ENCODE measurements around the gene SLC5A4.
"Not testable (repeated sequence)": the region's sequence is repeated elsewhere in the genome, so short reads cannot be mapped to it uniquely, and the experiment has no call there.

The SLC5A4 gene

DNA sequence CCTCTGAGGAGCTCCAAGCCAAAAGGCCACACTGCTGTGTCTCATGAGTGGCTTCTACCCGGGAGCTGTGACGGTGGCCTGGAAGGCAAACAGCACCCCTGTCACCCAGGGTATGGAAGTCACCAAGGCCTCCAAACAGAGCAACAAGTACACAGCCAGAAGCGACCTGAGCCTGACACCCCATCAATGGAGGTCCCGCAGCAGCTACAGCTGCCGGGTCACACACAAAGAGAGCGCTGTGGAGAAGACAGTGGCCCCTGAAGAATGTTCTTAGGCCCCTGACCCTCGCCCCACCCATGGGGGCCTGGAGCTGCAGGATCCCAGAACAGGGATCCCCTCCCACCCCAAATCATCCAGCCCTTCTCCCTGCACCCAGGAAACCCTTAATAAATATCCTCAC, 55.2 kb downstream of the SLC5A4 start:
- DNase-seq (ENCODE audit: low read depth) = no peak

DNA sequence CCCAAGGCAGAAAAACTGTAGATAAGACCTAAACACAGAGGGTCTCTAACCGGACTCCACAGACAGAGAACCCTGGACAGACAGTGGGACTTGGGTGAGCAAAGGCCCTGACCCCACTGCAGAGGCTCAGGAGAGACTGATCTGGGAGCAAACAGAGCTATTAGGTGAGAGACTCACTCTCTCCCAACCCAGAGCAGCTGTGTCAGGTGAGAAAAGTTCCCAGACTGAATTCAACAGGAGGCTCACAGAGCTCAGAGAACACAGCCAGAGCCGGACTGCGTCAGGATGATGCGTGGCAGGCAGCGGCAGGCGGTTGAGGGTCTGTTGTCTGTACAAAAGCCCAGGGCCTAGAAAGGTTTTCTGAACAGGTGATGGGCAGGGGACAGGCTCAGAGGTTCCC, 55.8 kb downstream of the SLC5A4 start:
- DNase-seq (ENCODE audit: low read depth) = no peak

- DNase-seq (ENCODE audit: low read depth) = not testable (repeated sequence)
Observed at GRCh38 chr22:32197553-32198226, 57.5 kb downstream of the SLC5A4 start.

DNA sequence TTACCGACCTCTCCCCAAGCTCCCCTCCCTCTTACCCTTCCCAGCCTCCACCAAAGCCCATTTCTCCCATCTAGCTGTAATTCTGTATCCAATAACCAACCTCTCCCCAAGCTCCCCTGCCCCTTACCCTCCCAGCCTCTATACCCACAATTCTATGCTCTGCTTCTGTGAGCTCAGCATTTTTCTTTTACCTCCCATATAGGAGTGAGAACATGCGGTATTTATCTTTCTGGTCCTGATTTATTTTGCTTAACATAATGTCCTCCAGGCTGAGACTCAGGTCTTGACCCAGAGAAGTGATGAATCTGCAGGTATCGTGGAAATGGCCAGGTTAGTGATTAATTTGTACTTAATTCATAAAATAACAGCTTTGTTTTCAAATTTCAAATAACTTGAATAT, 59.2 kb downstream of the SLC5A4 start:
- DNase-seq (ENCODE audit: low read depth) = not testable (repeated sequence)

GRCh38 chr22:32193346-32193745, 61.8 kb downstream of the SLC5A4 start:
- DNase-seq (ENCODE audit: low read depth) = not testable (repeated sequence)

GRCh38 chr22:32191021-32191420, 64.1 kb downstream of the SLC5A4 start:
- not testable (repeated sequence) for DNase-seq (ENCODE audit: low read depth)

DNA sequence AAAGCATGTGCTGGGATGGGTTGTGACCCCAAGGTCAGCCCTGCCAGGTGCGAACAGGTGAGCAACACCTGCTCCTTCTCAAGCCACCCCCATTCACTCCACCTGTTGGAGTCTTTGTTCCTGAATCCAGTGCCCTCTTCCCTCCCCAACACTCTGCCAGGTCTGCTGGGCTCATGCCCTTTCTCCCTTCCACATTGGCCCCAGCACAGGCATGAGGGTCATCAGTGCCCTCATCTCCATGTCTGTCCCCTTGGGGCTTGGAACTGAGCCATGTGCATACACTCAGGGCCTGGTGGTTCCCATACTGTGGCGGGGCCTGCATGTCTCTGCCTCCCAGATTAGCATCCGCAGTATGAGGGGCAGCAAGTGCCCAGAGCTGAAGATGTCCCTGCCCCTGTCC, 69.3 kb downstream of the SLC5A4 start:
- no peak for DNase-seq (ENCODE audit: low read depth)

- no peak for DNase-seq (ENCODE audit: low read depth)
Observed at GRCh38 chr22:32183625-32184024, 71.5 kb downstream of the SLC5A4 start.

DNA sequence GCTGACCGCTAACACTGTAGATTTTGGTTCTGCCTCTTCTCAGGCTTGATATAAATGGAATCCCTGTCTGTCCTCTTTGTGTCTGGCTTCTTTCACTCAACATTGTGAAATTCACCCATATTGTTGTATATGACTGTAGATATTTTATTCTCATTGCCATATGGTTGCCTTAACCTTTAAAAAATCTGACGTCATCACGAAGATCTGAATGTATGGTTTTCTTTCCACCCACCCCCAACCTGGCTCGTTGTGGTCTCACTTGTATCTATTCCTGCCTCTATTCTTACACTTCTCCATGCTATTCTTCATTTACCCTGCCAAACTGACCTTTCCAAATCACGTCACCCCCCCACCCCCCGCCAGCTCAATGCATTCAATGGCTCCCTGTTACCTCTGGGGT, 74.1 kb downstream of the SLC5A4 start:
- no peak for DNase-seq (ENCODE audit: low read depth)

DNA sequence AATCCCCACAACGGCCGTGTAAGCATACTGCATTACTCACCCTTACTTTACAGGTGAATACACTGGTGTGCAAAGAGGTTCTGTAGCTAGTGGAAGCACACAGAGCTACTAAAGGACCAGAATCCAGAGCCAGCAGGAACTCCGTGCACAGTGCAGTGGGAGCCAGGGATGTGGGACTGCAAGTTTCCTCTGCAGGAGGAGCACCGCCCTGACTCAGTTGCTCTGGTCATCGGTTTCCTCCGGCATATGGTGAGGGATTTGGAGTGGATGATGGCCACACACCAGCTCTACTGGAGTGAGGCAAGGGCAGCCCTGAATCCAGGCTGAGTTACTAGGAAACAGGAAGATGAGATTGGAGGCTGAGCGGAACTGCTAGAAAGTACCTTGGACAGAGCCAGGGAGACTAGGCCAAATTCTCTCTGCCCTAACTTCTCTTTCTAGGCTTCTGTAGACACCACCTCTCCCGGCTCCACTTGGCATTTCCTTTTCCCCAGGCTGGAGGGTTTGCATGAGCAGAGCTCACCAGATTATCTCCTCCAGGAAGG, 77.9 kb downstream of the SLC5A4 start:
- DNase-seq (ENCODE audit: low read depth) = no peak

DNA sequence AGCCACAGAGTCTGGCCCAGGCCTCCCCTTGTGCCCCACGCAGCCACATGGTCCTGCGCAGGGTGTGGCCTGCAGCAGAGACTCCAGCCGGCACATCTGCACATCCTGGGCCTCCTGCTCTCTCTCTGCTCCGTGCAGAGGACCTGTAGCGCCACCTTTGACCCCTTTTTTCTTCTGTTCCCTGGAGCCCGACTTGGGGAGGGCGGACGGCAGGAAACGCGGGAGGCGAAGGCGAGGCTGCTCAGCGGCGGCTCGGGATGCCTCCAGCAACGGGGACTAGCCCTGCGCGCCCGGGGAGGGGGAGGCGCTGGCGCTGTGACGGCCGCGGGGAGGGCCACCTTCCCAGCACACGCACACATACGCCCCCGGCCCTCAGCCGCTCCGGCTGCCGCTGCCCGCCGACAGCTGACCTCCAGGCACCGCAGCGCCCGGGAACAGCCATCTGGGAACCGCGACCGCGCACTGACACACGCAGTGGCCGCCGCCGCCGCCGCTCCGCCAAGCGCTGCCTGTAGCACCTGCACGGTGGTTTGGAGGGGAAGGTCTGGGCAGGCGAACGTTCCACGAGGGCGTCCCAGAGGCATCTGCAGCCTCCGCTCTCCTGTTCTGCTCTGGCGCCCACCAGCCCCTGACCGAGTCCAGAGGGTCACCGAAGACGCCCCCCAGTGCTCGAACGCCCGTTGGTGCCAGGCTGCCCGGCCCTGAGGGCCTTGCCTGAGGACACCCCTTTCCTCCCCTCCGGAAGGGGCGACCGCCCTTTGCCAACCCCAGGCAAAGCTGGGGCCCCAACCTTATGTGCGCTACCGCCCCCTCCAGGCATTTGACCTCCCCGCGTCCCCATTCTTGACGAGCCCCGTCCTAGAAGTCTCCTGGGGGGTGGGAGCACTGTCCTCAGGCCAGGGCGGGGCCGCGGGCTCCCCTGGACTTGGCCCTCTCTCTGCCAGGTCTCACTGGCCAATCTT, 79.2 kb downstream of the SLC5A4 start:
- no peak for DNase-seq (ENCODE audit: low read depth)

DNA sequence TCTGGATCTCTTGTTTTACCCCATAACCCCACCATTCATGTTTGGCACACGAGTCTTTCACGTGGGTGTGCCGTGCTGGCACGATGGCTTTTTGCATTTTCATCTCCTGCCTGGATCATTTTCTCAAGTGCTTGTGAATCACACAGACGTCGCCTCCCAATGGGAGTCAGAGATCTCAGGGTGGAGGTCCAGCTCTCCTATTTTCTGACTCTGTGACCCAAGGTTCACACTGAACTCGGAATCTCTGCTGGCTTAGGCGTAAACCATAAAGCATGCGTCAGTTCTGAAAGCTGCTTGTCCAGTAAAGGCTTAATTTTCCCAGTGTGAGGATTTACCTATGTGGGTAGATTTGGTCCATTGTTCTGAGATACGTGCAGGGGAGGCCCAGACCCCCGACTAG, 80.0 kb downstream of the SLC5A4 start:
- no peak for DNase-seq (ENCODE audit: low read depth)
